ENCODE measurements around the gene PRKN. TPM values are rescaled to one million over a fixed set of nuclear protein-coding genes. Genes with fewer than 3 reads are reported as not detected.

Gene PRKN
- polyA plus RNA-seq, 1 experiment, result 0.71 TPM

- Histone ChIP-seq H3K36me3 (ENCODE audit: control insufficient read depth, insufficient read depth, low read length) (no peaks in the 10 kb centered on the region), H3K27me3 (ENCODE audit: control insufficient read depth, insufficient read depth, low read length) (no peaks in the 10 kb centered on the region), H3K4me3 (ENCODE audit: low read depth, low read length) (no peak overlapping the region)
- DNase-seq (ENCODE audit: low read depth), result no peak
- ChIA-PET POLR2A (no interaction called here), CTCF (interaction anchor here (0.6 kb wide), 1 partner anchor 880 kb away, joined by 3 read pairs; no protein-coding TSS in a partner anchor)
- no peak for TF ChIP-seq CTCF (IDR thresholded peaks at IDR 0.05; ENCODE audit: insufficient read depth, low read depth, low read length)
Measured at GRCh38 chr6:161919691-161920090, 807.9 kb downstream of the PRKN start.

GRCh38 chr6:161918628-161919205, 808.8 kb downstream of the PRKN start:
- H3K27me3 ChIP-seq (ENCODE audit: control insufficient read depth, insufficient read depth, low read length), result no peaks in the 10 kb centered on the region
- no peak overlapping the region for H3K4me3 ChIP-seq (ENCODE audit: low read depth, low read length)
- TF ChIP-seq CTCF (IDR thresholded peaks at IDR 0.05; ENCODE audit: insufficient read depth, low read depth, low read length), result no peak
- no peak for DNase-seq (ENCODE audit: low read depth)
- ChIA-PET CTCF (no interaction called here), POLR2A (no interaction called here)
- H3K36me3 ChIP-seq (ENCODE audit: control insufficient read depth, insufficient read depth, low read length), result no peaks in the 10 kb centered on the region

- ChIA-PET POLR2A (no interaction called here), CTCF (no interaction called here)
- no peak overlapping the region for H3K4me3 ChIP-seq (ENCODE audit: low read depth, low read length)
- DNase-seq (ENCODE audit: low read depth), result no peak
- no peak for TF ChIP-seq CTCF (IDR thresholded peaks at IDR 0.05; ENCODE audit: insufficient read depth, low read depth, low read length)
- no peaks in the 10 kb centered on the region for H3K27me3 ChIP-seq (ENCODE audit: control insufficient read depth, insufficient read depth, low read length)
- H3K36me3 ChIP-seq (ENCODE audit: control insufficient read depth, insufficient read depth, low read length), result no peaks in the 10 kb centered on the region
Measured at GRCh38 chr6:161918109-161918531, 809.4 kb downstream of the PRKN start.

- Histone ChIP-seq H3K27me3 (ENCODE audit: control insufficient read depth, insufficient read depth, low read length) (no peaks in the 10 kb centered on the region), H3K36me3 (ENCODE audit: control insufficient read depth, insufficient read depth, low read length) (no peaks in the 10 kb centered on the region), H3K4me3 (ENCODE audit: low read depth, low read length) (no peak overlapping the region)
- POLR2A ChIA-PET, result no interaction called here
- CTCF ChIA-PET, result no interaction called here
- no peak for TF ChIP-seq CTCF (IDR thresholded peaks at IDR 0.05; ENCODE audit: insufficient read depth, low read depth, low read length)
- no peak for DNase-seq (ENCODE audit: low read depth)
Measured at GRCh38 chr6:161917645-161918044, 809.9 kb downstream of the PRKN start.

GRCh38 chr6:161915456-161915964, 812.1 kb downstream of the PRKN start:
- no peak overlapping the region for H3K4me3 ChIP-seq (ENCODE audit: low read depth, low read length)
- ChIA-PET CTCF (no interaction called here), POLR2A (no interaction called here)
- no peaks in the 10 kb centered on the region for H3K36me3 ChIP-seq (ENCODE audit: control insufficient read depth, insufficient read depth, low read length)
- DNase-seq (ENCODE audit: low read depth), result no peak
- no peak for TF ChIP-seq CTCF (IDR thresholded peaks at IDR 0.05; ENCODE audit: insufficient read depth, low read depth, low read length)
- H3K27me3 ChIP-seq (ENCODE audit: control insufficient read depth, insufficient read depth, low read length), result no peaks in the 10 kb centered on the region
